Fibroblast of upper back skin (primary cell): ENCODE results near the gene NFASC.
A peak's percentile ranks its signal among the peaks of the same experiment; 100 is the strongest.

Experiments
- DNase-seq: peaks from one replicate; pipeline ENCODE4 v3.0.0-alpha.2; 2013

Gene NFASC

GRCh38 chr1:204863024-204863423 is 7.6 kb upstream of the NFASC start:
- no peak for DNase-seq

- DNase-seq = no peak
These were observed 6.9 kb upstream of the NFASC start for GRCh38 chr1:204863730-204864129.

GRCh38 chr1:204866051-204866596 is 4.5 kb upstream of the NFASC start:
- DNase-seq = no peak

GRCh38 chr1:204867203-204867602 is 3.5 kb upstream of the NFASC start:
- no peak for DNase-seq

GRCh38 chr1:204867666-204868339 is 2.9 kb upstream of the NFASC start:
- no peak for DNase-seq

- DNase-seq = no peak
These were observed 2.3 kb upstream of the NFASC start for GRCh38 chr1:204868340-204868700.

- DNase-seq = no peak
These were observed 1.6 kb upstream of the NFASC start for GRCh38 chr1:204869097-204869496.

GRCh38 chr1:204871405-204872037 is 859 bp downstream of the NFASC start:
- DNase-seq = no peak

- DNase-seq = peak; percentile 35
These were observed 1.7 kb downstream of the NFASC start for GRCh38 chr1:204872262-204872881.

- DNase-seq = no peak
These were observed 2.5 kb downstream of the NFASC start for GRCh38 chr1:204873176-204873575.

- DNase-seq = no peak
These were observed 3.1 kb downstream of the NFASC start for GRCh38 chr1:204873714-204874113.

GRCh38 chr1:204874274-204874673 is 3.6 kb downstream of the NFASC start:
- no peak for DNase-seq

- no peak for DNase-seq
These were observed 4.6 kb downstream of the NFASC start for GRCh38 chr1:204875255-204875654.

- DNase-seq = no peak
These were observed 8.1 kb downstream of the NFASC start for GRCh38 chr1:204878621-204879234.

GRCh38 chr1:204879351-204879750 is 8.7 kb downstream of the NFASC start:
- no peak for DNase-seq

GRCh38 chr1:204880906-204881305 is 10.2 kb downstream of the NFASC start:
- no peak for DNase-seq

- DNase-seq = no peak
These were observed 11.8 kb downstream of the NFASC start for GRCh38 chr1:204882479-204882878.

GRCh38 chr1:204883405-204883804 is 12.7 kb downstream of the NFASC start:
- no peak for DNase-seq

GRCh38 chr1:204885288-204885711 is 14.6 kb downstream of the NFASC start:
- DNase-seq = peak; percentile 53

- DNase-seq = peak; percentile 28
These were observed 15.1 kb downstream of the NFASC start for GRCh38 chr1:204885790-204886189.

- DNase-seq = no peak
These were observed 17.2 kb downstream of the NFASC start for GRCh38 chr1:204887846-204888245.

GRCh38 chr1:204888294-204888693 is 17.6 kb downstream of the NFASC start:
- DNase-seq = peak; percentile 62

GRCh38 chr1:204889681-204890383 is 19.2 kb downstream of the NFASC start:
- peak; percentile 44 for DNase-seq
